ENCODE data around the gene C5AR2. TPM values are rescaled to one million over a fixed set of nuclear protein-coding genes. Genes with fewer than 3 reads are reported as not detected.

C5AR2 gene
- total RNA-seq, 2 donors from 2014 or later = not detected

GRCh38 chr19:47371261-47371660, 39.3 kb downstream of the C5AR2 start:
- Mint-ChIP-seq H3K27me3 (ENCODE audit: insufficient read depth) (no peaks in the 10 kb centered on the region), H3K4me1 (no peaks in the 10 kb centered on the region), H3K27ac (no peak overlapping the region), H3K9me3 (no peaks in the 10 kb centered on the region), H3K4me3 (no peak overlapping the region), H3K36me3 (ENCODE audit: low read depth) (peaks cover 44% of the 10 kb centered on the region)
- Histone ChIP-seq H3K27ac (ENCODE audit: low read depth, low read length) (no peak overlapping the region), H3K36me3 (ENCODE audit: control insufficient read depth, insufficient read depth, low read length) (peaks cover 65% of the 10 kb centered on the region), H3K9ac (ENCODE audit: extremely low read depth, low read length, poor library complexity, severe bottlenecking) (no peak overlapping the region), H3K27me3 (ENCODE audit: control insufficient read depth, insufficient read depth, low read length, poor library complexity, severe bottlenecking) (no peaks in the 10 kb centered on the region), H3K9me3 (ENCODE audit: control insufficient read depth, low read length) (no peaks in the 10 kb centered on the region), H3K4me1 (ENCODE audit: control insufficient read depth, insufficient read depth, low read length) (no peaks in the 10 kb centered on the region), H3K4me3 (ENCODE audit: low read length) (no peak overlapping the region)
- TF ChIP-seq, protein P1, sequence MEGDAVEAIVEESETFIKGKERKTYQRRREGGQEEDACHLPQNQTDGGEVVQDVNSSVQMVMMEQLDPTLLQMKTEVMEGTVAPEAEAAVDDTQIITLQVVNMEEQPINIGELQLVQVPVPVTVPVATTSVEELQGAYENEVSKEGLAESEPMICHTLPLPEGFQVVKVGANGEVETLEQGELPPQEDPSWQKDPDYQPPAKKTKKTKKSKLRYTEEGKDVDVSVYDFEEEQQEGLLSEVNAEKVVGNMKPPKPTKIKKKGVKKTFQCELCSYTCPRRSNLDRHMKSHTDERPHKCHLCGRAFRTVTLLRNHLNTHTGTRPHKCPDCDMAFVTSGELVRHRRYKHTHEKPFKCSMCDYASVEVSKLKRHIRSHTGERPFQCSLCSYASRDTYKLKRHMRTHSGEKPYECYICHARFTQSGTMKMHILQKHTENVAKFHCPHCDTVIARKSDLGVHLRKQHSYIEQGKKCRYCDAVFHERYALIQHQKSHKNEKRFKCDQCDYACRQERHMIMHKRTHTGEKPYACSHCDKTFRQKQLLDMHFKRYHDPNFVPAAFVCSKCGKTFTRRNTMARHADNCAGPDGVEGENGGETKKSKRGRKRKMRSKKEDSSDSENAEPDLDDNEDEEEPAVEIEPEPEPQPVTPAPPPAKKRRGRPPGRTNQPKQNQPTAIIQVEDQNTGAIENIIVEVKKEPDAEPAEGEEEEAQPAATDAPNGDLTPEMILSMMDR (conservative IDR thresholded peaks at IDR 0.05) = no peak
- no peak for DNase-seq
- 96 to 98% methylated on average over 6 to 9 of the region's 9 CpGs for WGBS, 2 experiments (ENCODE audit: insufficient coverage in 1 of 2, insufficient read length in 1 of 2)

GRCh38 chr19:47372603-47373002, 40.6 kb downstream of the C5AR2 start:
- H3K4me3 Mint-ChIP-seq = no peak overlapping the region
- Histone ChIP-seq H3K4me1 (ENCODE audit: control insufficient read depth, insufficient read depth, low read length) (no peaks in the 10 kb centered on the region), H3K27me3 (ENCODE audit: control insufficient read depth, insufficient read depth, low read length, poor library complexity, severe bottlenecking) (no peaks in the 10 kb centered on the region), H3K27ac (ENCODE audit: low read depth, low read length) (no peak overlapping the region), H3K9ac (ENCODE audit: extremely low read depth, low read length, poor library complexity, severe bottlenecking) (no peak overlapping the region), H3K4me3 (ENCODE audit: low read length) (no peak overlapping the region), H3K9me3 (ENCODE audit: control insufficient read depth, low read length) (no peaks in the 10 kb centered on the region), H3K36me3 (ENCODE audit: control insufficient read depth, insufficient read depth, low read length) (peaks cover 71% of the 10 kb centered on the region)
- H3K36me3 Mint-ChIP-seq (ENCODE audit: low read depth) = peaks cover 40% of the 10 kb centered on the region
- WGBS, 2 experiments (ENCODE audit: insufficient coverage in 1 of 2, insufficient read length in 1 of 2) = 94 to 96% methylated on average over 12 to 22 of the region's 22 CpGs
- no peak for DNase-seq
- no peaks in the 10 kb centered on the region for H3K4me1 Mint-ChIP-seq
- TF ChIP-seq, protein P1 (conservative IDR thresholded peaks at IDR 0.05) = no peak
- H3K9me3 Mint-ChIP-seq = no peaks in the 10 kb centered on the region
- no peak overlapping the region for H3K27ac Mint-ChIP-seq
- no peaks in the 10 kb centered on the region for H3K27me3 Mint-ChIP-seq (ENCODE audit: insufficient read depth)

- Histone ChIP-seq H3K27me3 (ENCODE audit: control insufficient read depth, insufficient read depth, low read length, poor library complexity, severe bottlenecking) (no peaks in the 10 kb centered on the region), H3K9me3 (ENCODE audit: control insufficient read depth, low read length) (no peaks in the 10 kb centered on the region), H3K27ac (ENCODE audit: low read depth, low read length) (no peak overlapping the region), H3K4me1 (ENCODE audit: control insufficient read depth, insufficient read depth, low read length) (no peaks in the 10 kb centered on the region), H3K9ac (ENCODE audit: extremely low read depth, low read length, poor library complexity, severe bottlenecking) (no peak overlapping the region), H3K4me3 (ENCODE audit: low read length) (no peak overlapping the region), H3K36me3 (ENCODE audit: control insufficient read depth, insufficient read depth, low read length) (peaks cover 75% of the 10 kb centered on the region)
- no peak for DNase-seq
- no peak overlapping the region for H3K27ac Mint-ChIP-seq
- H3K27me3 Mint-ChIP-seq (ENCODE audit: insufficient read depth) = no peaks in the 10 kb centered on the region
- TF ChIP-seq, protein P1 (conservative IDR thresholded peaks at IDR 0.05) = no peak
- no peaks in the 10 kb centered on the region for H3K9me3 Mint-ChIP-seq
- 90 to 94% methylated on average over 19 to 33 of the region's 33 CpGs for WGBS, 2 experiments (ENCODE audit: insufficient coverage in 1 of 2, insufficient read length in 1 of 2)
- H3K4me1 Mint-ChIP-seq = no peaks in the 10 kb centered on the region
- peaks cover 47% of the 10 kb centered on the region for H3K36me3 Mint-ChIP-seq (ENCODE audit: low read depth)
- no peak overlapping the region for H3K4me3 Mint-ChIP-seq
These were observed 41.6 kb downstream of the C5AR2 start for GRCh38 chr19:47373246-47374240.

Measured in endodermal cell (in vitro differentiated cells).